ENCODE measurements around the gene GJB3.
A peak's percentile ranks its signal among the peaks of the same experiment; 100 is the strongest.

Gene GJB3

GRCh38 chr1:34827341-34827941, 46.4 kb downstream of the GJB3 start:
- DNase-seq (ENCODE audit: low spot score): no peak
- no peak for TF ChIP-seq CTCF (IDR thresholded peaks at IDR 0.05)
- Histone ChIP-seq H3K4me3 (no peak overlapping the region), H3K27ac (peak overlapping the region in 1 of 2 donors; percentile 85)

- no peak for DNase-seq (ENCODE audit: low spot score)
- TF ChIP-seq CTCF (IDR thresholded peaks at IDR 0.05): no peak
- H3K4me3 ChIP-seq: no peak overlapping the region
- H3K27ac ChIP-seq: peak overlapping the region; percentile 25 to 85
Observed at GRCh38 chr1:34828611-34829010, 47.6 kb downstream of the GJB3 start.

DNA sequence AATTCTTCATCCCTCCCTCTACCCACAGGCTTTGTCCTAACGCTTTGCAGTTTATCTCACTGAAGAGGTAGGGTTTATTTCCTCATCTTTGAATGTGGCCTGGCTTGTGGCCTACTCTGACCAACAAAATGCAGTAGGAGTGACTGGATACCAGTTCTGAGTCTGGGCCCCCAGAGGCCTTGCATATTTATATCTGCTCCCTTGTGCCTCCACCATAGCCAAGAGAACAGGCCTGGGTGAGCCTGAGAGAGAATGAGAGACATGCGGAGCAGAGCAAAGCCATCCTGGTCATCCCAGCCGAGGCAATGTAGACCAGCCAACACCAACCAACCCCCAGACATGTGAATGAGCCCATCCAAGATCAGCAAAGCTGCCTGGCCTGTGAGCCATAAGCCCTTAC, 48.2 kb downstream of the GJB3 start:
- TF ChIP-seq CTCF (IDR thresholded peaks at IDR 0.05): no peak
- DNase-seq (ENCODE audit: low spot score): no peak
- H3K4me3 ChIP-seq: no peak overlapping the region
- H3K27ac ChIP-seq: peak overlapping the region; percentile 25 to 85

DNA sequence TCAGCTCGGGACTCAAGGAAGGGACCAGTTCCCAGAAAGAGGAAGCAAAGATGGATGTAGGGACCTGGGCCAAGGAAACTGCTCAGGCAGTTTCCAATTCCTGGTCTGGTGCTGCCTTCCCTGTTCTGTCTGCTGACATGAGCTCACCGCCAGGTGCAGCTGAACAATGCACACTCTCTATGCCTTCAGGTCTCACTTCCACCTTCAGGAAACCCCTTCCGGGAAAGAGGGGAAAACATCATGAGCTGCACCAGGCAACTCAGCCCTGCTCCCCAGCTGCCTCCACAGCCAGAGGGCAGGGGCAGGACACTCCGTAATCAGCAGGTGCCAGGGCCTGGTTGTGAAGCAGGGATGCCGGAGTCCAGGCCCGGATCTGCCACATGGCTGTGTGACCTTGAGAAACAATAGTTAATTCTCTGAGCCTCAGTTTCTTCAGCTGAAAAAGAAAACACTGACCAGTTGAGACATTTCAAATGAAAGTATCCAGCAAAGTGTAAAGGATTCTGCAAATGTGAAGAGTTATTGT, 50.8 kb downstream of the GJB3 start:
- no peak for TF ChIP-seq CTCF (IDR thresholded peaks at IDR 0.05)
- Histone ChIP-seq H3K4me3 (no peak overlapping the region), H3K27ac (peak overlapping the region in 1 of 2 donors; percentile 18)
- DNase-seq (ENCODE audit: low spot score): no peak

- no peak overlapping the region for H3K27ac ChIP-seq
- no peak overlapping the region for H3K4me3 ChIP-seq
- no peak for TF ChIP-seq CTCF (IDR thresholded peaks at IDR 0.05)
- DNase-seq (ENCODE audit: low spot score): no peak
Observed at GRCh38 chr1:34833711-34834110, 52.7 kb downstream of the GJB3 start.

Data from coronary artery (tissue), 2 donors.